Islet of Langerhans (tissue), 1 donor: Measurements from ENCODE around the gene PCYT1A.
"Not testable (repeated sequence)": the region's sequence is repeated elsewhere in the genome, so short reads cannot be mapped to it uniquely, and the experiment has no call there.

Experiments used
- FAIRE-seq: peaks from one replicate; lab custom pipeline; 2011; peaks lifted over from hg19 to GRCh38; lab: Jason Lieb, UNC

Gene PCYT1A

GRCh38 chr3:196189566-196190347, 97.8 kb downstream of the PCYT1A start:
- FAIRE-seq: no peak

GRCh38 chr3:196186651-196187573, 100.6 kb downstream of the PCYT1A start:
- FAIRE-seq: no peak

GRCh38 chr3:196184881-196185280, 102.6 kb downstream of the PCYT1A start:
- no peak for FAIRE-seq

GRCh38 chr3:196184169-196184432, 103.4 kb downstream of the PCYT1A start:
- not testable (repeated sequence) for FAIRE-seq

GRCh38 chr3:196181127-196181546, 106.4 kb downstream of the PCYT1A start:
- FAIRE-seq: no peak

GRCh38 chr3:196180346-196180745, 107.2 kb downstream of the PCYT1A start:
- no peak for FAIRE-seq
